Loucy (cell line): ENCODE measurements around the gene ZSCAN5A.
"Not testable (repeated sequence)": the region's sequence is repeated elsewhere in the genome, so short reads cannot be mapped to it uniquely, and the experiment has no call there.

ENCODE experiments used
- EZH2phosphoT487 ChIP-seq: fragments of 200-600 bp; IDR thresholded peaks from 2 replicates; pipeline ENCODE4 v1.6.1; 2018; ENCODE audit warnings: antibody characterized with exemption, mild to moderate bottlenecking, moderate library complexity, borderline replicate concordance
- TF ChIP-seq, protein P1 (sequence below): fragments of 200-600 bp; sonication (generic); conservative IDR thresholded peaks from 2 replicates; pipeline ENCODE4 v1.5.1; 2014; ENCODE audit warnings: mild to moderate bottlenecking, antibody characterized with exemption, low read length

DNA sequence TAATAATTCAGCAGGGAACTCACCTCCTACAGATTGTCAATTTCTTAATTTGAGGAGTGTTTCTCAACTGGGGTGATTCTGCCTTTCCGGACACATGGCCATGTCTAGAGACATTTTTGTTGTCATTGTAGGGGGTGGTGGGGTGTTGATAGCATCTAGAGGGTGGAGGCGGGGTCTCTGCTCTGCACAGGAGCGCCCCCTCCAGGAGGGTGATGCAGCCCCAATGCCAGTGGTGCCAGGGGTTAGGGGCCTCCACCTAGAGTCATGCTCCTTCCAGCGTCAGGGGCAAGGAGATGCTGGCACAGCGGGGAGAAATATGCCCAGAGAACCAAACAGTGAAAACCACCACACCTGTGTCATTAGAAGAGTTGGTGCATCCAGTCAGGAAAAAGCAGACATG lies 107.1 kb downstream of the ZSCAN5A start:
- TF ChIP-seq, protein P1, sequence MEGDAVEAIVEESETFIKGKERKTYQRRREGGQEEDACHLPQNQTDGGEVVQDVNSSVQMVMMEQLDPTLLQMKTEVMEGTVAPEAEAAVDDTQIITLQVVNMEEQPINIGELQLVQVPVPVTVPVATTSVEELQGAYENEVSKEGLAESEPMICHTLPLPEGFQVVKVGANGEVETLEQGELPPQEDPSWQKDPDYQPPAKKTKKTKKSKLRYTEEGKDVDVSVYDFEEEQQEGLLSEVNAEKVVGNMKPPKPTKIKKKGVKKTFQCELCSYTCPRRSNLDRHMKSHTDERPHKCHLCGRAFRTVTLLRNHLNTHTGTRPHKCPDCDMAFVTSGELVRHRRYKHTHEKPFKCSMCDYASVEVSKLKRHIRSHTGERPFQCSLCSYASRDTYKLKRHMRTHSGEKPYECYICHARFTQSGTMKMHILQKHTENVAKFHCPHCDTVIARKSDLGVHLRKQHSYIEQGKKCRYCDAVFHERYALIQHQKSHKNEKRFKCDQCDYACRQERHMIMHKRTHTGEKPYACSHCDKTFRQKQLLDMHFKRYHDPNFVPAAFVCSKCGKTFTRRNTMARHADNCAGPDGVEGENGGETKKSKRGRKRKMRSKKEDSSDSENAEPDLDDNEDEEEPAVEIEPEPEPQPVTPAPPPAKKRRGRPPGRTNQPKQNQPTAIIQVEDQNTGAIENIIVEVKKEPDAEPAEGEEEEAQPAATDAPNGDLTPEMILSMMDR = peak; percentile 23
- TF ChIP-seq EZH2phosphoT487 = not testable (repeated sequence)
